Measurements from ENCODE around the gene PTBP1. TPM values are rescaled to one million over a fixed set of nuclear protein-coding genes. Genes with fewer than 3 reads are reported as not detected.

PTBP1 gene
- total RNA-seq, 1 experiment from 2014 or later = 174 TPM

GRCh38 chr19:772730-773436 lies 24.4 kb upstream of the PTBP1 start:
- no peak for DNase-seq (ENCODE audit: low spot score)

DNA sequence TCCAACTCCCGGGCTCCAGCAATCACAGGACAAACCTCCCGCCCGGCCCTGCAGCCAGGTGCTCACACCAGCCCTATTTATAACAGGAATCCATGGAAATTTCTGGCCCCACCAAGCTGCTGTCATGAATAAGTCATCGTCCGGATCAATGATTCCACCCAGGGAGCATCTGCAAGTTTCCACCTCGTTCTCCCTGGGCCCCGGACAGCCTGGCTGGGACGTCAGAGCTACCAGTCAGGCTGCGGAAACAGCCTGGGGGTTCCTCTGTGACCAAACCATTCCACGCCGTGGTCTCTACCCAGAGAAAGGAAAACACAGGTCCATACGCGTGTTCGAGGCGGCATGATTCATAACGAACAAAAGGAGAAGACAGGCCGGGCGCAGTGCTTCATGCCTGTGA lies 20.7 kb upstream of the PTBP1 start:
- DNase-seq (ENCODE audit: low spot score) = no peak

- DNase-seq (ENCODE audit: low spot score) = peak; percentile 93
Observed at GRCh38 chr19:778910-779653, 18.2 kb upstream of the PTBP1 start.

DNA sequence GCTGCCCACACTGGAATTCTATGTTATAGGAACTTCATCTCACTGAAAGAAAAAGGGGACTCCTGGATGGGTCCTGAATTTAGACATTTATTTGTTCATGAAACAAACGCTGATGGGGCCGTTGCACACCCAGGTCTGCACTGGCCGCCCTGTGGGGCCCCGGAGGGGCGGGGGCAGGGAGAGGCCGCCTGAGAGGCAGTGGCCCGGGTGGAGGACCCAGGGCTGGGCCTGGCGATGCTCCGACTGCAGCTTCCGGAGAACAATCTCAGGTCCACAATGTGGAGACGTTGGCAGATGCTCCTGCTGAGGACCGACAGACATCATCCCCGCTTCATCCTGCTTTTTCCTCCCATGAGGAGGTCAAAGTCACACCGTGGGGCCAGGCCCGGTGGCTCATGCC lies 16.3 kb upstream of the PTBP1 start:
- DNase-seq (ENCODE audit: low spot score) = no peak

DNA sequence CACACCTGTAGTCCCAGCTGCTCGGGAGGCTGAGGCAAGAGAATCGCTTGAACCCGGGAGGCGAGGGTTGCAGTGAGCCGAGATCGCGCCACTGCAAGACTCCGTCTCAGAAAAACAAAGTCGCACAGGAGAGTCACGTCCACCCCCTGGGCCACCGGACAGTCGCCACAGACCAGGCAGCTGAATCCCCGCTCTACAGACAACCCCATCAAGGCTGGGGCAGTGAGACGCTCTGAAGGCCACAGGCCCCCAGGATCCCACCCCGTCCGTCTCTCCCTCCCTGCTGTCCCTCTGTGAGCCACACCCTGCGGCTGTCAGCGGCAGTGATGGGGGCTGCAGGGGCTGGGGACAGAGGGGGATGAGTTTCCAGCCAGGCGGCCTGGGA lies 15.5 kb upstream of the PTBP1 start:
- no peak for DNase-seq (ENCODE audit: low spot score)

DNA sequence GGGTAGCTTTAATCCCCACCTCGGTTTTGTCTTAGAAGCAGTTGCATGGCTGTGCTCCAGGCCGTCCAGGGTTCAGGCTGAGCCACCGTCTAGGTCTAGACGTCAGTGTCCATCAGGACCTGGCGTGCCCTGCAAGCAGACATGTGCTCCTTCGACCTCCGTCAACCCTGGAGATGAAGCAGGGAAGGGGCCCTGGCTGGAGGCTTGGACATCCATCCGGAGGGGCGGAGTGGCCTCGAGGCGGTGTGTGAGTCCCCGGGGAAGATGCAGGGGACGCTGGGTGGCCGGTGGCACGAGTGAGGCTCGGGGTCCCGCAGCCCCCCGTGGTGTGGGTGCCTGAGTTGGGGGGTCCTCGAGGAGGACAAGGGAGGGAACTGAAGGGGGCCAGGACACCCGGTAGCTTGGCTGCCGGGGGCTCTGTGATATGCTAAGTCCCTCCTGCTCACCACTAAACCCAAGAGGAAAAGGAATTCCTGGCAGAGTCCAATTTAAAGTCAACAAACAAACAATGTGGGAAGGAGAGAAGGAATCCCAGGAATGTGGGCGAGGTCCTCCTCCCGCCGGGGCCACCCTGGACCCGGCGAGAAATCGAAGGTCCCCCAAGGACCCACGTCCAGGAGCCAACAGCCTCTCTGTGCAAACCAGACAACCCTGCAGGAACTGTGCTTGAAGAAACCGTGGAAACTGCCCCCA lies 14.9 kb upstream of the PTBP1 start:
- peak; percentile 94 for DNase-seq (ENCODE audit: low spot score)

- DNase-seq (ENCODE audit: low spot score) = peak; percentile 48
Observed at GRCh38 chr19:782878-783668, 14.2 kb upstream of the PTBP1 start.

GRCh38 chr19:784541-784940 lies 12.7 kb upstream of the PTBP1 start:
- no peak for DNase-seq (ENCODE audit: low spot score)

DNA sequence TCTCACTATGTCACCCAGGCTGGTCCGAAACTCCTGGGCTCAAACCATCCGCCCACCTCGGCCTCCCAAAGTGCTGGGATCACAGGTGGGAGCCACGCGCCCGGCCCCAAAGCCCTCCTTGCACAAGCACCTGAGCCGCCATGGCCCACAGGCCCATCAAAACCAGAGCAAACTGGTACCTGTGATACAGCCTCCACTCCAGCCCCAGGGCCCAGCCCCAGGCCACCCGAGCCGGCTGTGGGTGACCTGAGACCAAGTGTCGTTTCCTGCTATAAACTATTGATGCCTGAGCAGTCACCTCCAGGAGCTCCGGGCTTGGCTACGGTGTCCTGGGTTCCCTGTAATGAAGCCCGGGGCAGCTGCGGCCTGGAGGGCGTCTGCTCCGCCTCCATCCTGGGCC lies 9.7 kb upstream of the PTBP1 start:
- DNase-seq (ENCODE audit: low spot score) = no peak

GRCh38 chr19:788686-788982 lies 8.6 kb upstream of the PTBP1 start:
- DNase-seq (ENCODE audit: low spot score) = no peak

DNA sequence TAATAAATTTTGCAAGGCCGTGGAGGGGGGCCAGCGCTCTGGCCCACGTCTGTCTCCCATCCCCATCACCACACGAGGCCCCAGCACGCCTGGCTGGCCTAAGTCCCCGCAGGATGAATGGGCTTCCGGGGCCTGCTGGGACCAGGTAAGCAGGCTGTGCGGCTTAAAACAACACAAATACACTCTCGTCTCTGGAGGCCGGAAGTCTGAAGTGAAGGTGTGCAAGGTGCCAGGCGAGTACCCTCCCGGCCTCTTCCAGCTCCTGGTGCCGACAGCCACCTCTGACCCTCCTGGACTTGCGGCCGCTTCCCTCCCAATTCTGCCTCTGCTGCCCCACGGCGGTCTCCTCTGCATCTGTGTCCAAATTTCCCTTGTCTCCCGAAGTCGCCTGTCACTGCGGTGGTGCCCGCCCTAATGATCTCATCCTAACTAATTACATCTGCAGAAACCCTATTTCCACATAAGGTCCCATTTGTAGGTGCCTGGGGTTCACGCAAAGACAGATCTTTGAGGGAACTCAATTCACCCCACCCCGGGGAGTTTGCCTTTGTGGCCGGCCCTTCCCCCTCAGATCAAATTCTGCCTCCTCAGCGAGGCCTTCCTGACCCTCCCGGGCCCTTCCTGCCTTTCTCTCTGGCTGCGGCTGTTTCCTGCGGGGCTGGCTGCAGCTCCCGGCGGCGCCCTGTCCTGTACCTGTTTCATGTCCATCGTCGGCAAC lies 8.1 kb upstream of the PTBP1 start:
- DNase-seq (ENCODE audit: low spot score) = no peak

DNA sequence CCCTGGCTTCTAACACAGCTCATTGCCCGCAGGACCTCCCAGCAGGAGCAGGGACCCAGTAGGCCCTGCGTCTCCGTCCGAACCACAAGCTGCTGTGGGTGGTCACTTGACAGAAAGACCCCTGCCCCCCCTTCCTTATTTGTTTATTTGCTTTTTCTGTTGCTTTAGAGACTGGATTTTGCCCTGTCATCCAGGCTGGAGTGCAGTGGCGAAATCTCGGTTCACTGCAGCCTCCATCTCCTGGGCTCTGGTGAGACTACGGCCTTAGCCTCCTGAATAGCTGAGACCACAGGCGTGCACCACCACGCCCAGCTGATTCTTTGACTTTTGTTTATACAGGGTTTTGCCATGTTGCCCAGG lies 7.6 kb upstream of the PTBP1 start:
- no peak for DNase-seq (ENCODE audit: low spot score)

DNA sequence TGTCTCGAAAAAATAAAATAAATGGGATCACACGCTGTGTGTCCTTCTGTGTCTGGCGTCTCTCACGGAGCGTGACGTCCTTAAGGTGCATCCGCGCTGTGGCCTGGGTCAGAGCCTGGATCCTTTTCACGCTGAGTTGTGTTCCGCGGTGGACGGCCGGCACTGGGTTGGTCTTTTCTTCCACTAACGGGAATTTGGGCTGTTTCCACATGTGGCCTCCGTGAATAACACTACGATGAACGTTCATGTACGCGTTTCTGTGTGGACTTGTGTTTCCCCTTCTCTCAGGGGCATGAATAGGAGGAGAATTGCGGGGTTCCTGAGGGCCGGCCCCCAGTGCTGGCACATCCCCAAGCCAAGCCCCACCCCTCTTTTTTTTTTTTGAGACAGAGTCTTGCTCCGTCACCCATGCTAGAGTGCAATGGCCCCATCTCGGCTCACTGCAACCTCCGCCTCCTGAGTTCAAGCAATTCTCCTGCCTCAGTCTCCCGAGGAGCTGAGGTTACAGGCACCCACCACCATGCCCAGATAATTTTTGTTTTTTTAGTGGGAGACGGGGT lies 6.2 kb upstream of the PTBP1 start:
- no peak for DNase-seq (ENCODE audit: low spot score)

- DNase-seq (ENCODE audit: low spot score) = no peak
Observed at GRCh38 chr19:791567-792305, 5.5 kb upstream of the PTBP1 start.

- DNase-seq (ENCODE audit: low spot score) = no peak
Observed at GRCh38 chr19:792306-792885, 4.9 kb upstream of the PTBP1 start.

DNA sequence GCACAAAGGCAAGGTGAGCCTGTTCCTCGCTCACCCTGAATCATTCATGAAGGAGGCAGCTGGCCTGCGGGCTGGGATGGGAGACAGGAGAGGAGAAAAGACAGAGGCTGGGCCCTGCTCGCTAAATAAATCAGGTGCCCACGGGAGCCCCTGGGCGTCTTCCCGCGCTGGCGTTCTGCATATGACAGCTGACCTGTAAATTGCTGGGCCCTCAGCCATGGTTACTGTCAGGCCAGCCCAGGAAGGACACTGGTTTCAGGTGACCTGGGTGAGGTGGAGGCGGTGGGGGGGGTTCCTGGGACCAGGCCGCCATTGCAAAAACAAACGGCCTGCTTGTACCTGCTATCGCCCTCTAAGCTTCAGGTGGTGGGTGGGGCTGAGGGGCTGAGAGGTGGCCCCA lies 3.4 kb upstream of the PTBP1 start:
- no peak for DNase-seq (ENCODE audit: low spot score)

DNA sequence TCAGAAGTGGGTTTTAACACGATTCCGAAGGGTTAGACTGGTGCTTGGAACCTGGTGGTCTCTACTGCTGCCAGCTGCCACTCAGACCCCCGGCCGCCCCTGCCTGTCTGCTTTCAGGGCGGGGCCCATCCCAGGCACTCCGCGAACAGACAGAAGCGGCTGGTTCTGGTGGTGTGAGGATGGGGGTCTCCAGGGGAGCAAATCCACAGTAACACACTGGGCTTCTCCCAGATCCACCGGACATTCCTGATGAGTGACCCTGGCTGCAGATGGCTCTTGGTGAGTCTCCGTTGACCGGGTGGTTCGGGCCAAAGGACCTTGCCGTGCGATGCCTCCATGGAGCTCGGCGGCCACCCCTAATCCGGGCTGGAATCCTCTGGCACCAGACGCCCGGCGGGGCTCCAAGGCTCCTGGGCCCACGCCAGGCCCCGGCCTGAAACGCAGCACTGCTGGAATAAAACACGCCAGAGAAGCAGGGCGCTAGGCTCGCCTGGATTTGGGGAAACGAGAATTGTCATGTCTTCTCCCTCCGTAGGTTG lies 2.1 kb upstream of the PTBP1 start:
- DNase-seq (ENCODE audit: low spot score) = no peak

GRCh38 chr19:795691-796581 lies 1.3 kb upstream of the PTBP1 start:
- no peak for DNase-seq (ENCODE audit: low spot score)

All from A172 (cell line).